ENCODE results near the gene SUCLA2.
"Not testable (repeated sequence)": the region's sequence is repeated elsewhere in the genome, so short reads cannot be mapped to it uniquely, and the experiment has no call there.

Gene SUCLA2

GRCh38 chr13:47990920-47991466 is 10.1 kb downstream of the SUCLA2 start:
- no peak for DNase-seq

- no peak for DNase-seq
Observed at GRCh38 chr13:47990427-47990826, 10.6 kb downstream of the SUCLA2 start.

- DNase-seq: no peak
Observed at GRCh38 chr13:47983070-47983469, 18.0 kb downstream of the SUCLA2 start.

- no peak for DNase-seq
Observed at GRCh38 chr13:47976325-47976724, 24.7 kb downstream of the SUCLA2 start.

- no peak for DNase-seq
Observed at GRCh38 chr13:47964863-47965262, 36.2 kb downstream of the SUCLA2 start.

GRCh38 chr13:47962237-47962636 is 38.8 kb downstream of the SUCLA2 start:
- no peak for DNase-seq

GRCh38 chr13:47959468-47960247 is 41.4 kb downstream of the SUCLA2 start:
- DNase-seq: no peak

GRCh38 chr13:47957073-47957472 is 44.0 kb downstream of the SUCLA2 start:
- DNase-seq: no peak

GRCh38 chr13:47955836-47956235 is 45.2 kb downstream of the SUCLA2 start:
- no peak for DNase-seq

- no peak for DNase-seq
Observed at GRCh38 chr13:47949799-47950198, 51.3 kb downstream of the SUCLA2 start.

- DNase-seq: no peak
Observed at GRCh38 chr13:47945738-47946137, 55.3 kb downstream of the SUCLA2 start.

GRCh38 chr13:47945146-47945545 is 55.9 kb downstream of the SUCLA2 start:
- DNase-seq: not testable (repeated sequence)

GRCh38 chr13:47934371-47934770 is 66.7 kb downstream of the SUCLA2 start:
- no peak for DNase-seq

GRCh38 chr13:47932950-47933923 is 67.8 kb downstream of the SUCLA2 start:
- DNase-seq: no peak

GRCh38 chr13:47930649-47931165 is 70.4 kb downstream of the SUCLA2 start:
- DNase-seq: no peak

- DNase-seq: no peak
Observed at GRCh38 chr13:47929156-47929555, 71.9 kb downstream of the SUCLA2 start.

GRCh38 chr13:47917022-47917574 is 84.0 kb downstream of the SUCLA2 start:
- no peak for DNase-seq

- no peak for DNase-seq
Observed at GRCh38 chr13:47908197-47908902, 92.7 kb downstream of the SUCLA2 start.

- DNase-seq: no peak
Observed at GRCh38 chr13:47904891-47905290, 96.2 kb downstream of the SUCLA2 start.

GRCh38 chr13:47904241-47904640 is 96.8 kb downstream of the SUCLA2 start:
- DNase-seq: no peak

GRCh38 chr13:47903836-47904235 is 97.2 kb downstream of the SUCLA2 start:
- no peak for DNase-seq

- DNase-seq: no peak
Observed at GRCh38 chr13:47901441-47901840, 99.6 kb downstream of the SUCLA2 start.
